HEK293 (cell line): ENCODE data around the gene CD44.

ENCODE experiments used
- ZNF157 ChIP-seq: fragments of 450-650 bp; formaldehyde crosslinking; IDR thresholded peaks from 2 replicates; pipeline ENCODE4 v1.5.1; 2016; ENCODE audit warnings: missing biosample characterization, missing genetic modification characterization
- ZNF184 ChIP-seq: fragments of 450-650 bp; IDR thresholded peaks from 2 replicates; pipeline ENCODE4 v1.5.1; 2018; ENCODE audit warnings: missing biosample characterization, mild to moderate bottlenecking, missing genetic modification characterization
- ZNF529 ChIP-seq: fragments of 450-650 bp; formaldehyde crosslinking; IDR thresholded peaks from 2 replicates; pipeline ENCODE4 v1.5.1; 2017; ENCODE audit warnings: missing genetic modification characterization, missing biosample characterization; ENCODE audit not compliant: insufficient replicate concordance

DNA sequence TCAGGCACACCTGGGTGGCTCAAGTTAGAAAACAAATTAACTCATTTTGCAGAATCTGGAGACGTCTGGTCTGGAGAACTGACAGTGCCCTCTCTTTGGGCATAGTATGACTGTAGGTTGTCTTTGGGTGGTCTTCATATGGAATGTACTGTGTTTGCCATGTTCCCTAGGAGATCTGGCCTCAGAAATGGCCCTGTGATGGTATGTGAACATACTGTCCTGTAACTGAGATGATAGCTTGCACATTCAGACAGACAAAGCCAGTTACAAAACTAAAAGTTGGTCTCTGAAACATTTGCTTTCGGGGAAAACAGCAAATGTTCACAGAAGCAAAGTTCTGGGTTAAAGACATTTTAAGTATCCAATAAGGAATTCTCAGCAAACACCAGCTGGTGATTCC lies 29.7 kb downstream of the CD44 start:
- TF ChIP-seq ZNF184 (tag by site-specific recombination): no peak
- no peak for TF ChIP-seq ZNF529
- TF ChIP-seq ZNF157 (tag by site-specific recombination): no peak
